ENCODE data around the gene DEFB123.

- TF ChIP-seq POLR2A (IDR thresholded peaks at IDR 0.05) (no peak), CTCF (IDR thresholded peaks at IDR 0.05) (peak in 3 of 6 experiments; percentile 19 to 23 (median 19))
Measured at GRCh38 chr20:31494131-31494530, 53.7 kb downstream of the DEFB123 start.

Measured in Peyer's patch (tissue), 4 donors.